Measurements from ENCODE around the gene SDK1. TPM values are rescaled to one million over a fixed set of nuclear protein-coding genes. Genes with fewer than 3 reads are reported as not detected.

Gene SDK1
- total RNA-seq, 2 experiments from 2014 or later, result 0.25 to 0.78 TPM

DNA sequence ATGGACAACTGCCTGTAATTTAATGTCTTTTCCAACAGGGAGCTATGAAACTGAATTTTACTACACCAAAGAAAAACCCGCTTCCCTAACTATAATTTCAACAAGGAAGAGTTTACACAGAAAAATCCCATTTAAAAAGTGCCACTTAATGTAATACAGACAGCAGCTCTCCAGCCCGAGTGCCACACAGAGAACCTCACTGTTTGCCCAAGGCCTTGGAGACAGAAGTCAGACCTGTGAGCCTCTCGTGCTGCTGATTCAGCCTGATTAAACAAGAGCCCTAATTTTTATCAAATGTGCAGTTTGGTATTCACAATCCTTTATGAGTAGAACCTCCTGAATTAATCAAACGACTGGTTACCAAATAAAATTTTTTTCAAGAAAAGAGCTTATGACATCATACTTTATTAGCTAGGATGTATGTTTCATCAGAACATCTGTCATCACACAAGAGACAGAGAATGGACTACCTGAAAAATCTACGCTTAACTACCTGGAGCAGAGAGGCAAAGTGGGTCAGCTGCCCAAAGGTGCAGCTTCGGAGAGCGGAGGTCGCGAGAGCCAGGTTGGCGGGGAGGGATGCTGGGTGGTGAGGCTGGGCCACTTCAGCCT, 543.6 kb downstream of the SDK1 start:
- no peaks in the 10 kb centered on the region for H3K36me3 Mint-ChIP-seq (ENCODE audit: low read depth)
- no peaks in the 10 kb centered on the region for H3K27me3 Mint-ChIP-seq
- no peaks in the 10 kb centered on the region for H3K4me1 Mint-ChIP-seq (ENCODE audit: low read depth)
- ChIA-PET POLR2A (no interaction called here), CTCF (no interaction called here)
- TF ChIP-seq, protein P1, sequence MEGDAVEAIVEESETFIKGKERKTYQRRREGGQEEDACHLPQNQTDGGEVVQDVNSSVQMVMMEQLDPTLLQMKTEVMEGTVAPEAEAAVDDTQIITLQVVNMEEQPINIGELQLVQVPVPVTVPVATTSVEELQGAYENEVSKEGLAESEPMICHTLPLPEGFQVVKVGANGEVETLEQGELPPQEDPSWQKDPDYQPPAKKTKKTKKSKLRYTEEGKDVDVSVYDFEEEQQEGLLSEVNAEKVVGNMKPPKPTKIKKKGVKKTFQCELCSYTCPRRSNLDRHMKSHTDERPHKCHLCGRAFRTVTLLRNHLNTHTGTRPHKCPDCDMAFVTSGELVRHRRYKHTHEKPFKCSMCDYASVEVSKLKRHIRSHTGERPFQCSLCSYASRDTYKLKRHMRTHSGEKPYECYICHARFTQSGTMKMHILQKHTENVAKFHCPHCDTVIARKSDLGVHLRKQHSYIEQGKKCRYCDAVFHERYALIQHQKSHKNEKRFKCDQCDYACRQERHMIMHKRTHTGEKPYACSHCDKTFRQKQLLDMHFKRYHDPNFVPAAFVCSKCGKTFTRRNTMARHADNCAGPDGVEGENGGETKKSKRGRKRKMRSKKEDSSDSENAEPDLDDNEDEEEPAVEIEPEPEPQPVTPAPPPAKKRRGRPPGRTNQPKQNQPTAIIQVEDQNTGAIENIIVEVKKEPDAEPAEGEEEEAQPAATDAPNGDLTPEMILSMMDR (IDR thresholded peaks at IDR 0.05), result no peak
- ATAC-seq, result no peak
- no peaks in the 10 kb centered on the region for H3K9me3 Mint-ChIP-seq
- intact Hi-C loops (cut with micrococcal nuclease), result no loop called here
- no peak for DNase-seq
- no peak overlapping the region for H3K27ac Mint-ChIP-seq
- H3K4me3 Mint-ChIP-seq, result no peak overlapping the region

DNA sequence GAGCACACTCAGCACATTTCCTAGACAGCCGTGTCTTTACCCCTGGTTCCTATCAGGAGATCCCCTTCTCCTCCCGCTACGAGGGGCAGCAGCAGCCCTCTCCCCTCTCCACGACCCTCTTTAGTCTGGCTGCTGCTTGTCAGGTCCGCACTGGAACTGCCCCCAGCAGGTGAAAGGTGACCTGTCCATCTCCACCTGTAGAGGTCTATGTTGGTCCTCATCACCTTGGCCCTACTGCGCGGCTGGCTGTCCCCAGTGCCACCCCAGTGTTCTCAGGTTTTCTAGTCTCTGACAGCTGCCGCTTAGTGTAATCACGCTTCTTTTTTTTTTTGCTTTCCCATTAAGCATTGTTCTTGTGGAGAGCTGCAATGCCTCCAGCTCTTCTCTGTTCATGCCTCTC, 545.7 kb downstream of the SDK1 start:
- ATAC-seq, result no peak
- Mint-ChIP-seq H3K4me1 (ENCODE audit: low read depth) (no peaks in the 10 kb centered on the region), H3K27me3 (peaks cover under 1% of the 10 kb centered on the region), H3K9me3 (no peaks in the 10 kb centered on the region), H3K4me3 (no peak overlapping the region), H3K36me3 (ENCODE audit: low read depth) (no peaks in the 10 kb centered on the region), H3K27ac (no peak overlapping the region)
- no peak for DNase-seq
- intact Hi-C loops (cut with micrococcal nuclease), result no loop called here
- ChIA-PET POLR2A (no interaction called here), CTCF (no interaction called here)
- TF ChIP-seq, protein P1 (IDR thresholded peaks at IDR 0.05), result no peak

DNA sequence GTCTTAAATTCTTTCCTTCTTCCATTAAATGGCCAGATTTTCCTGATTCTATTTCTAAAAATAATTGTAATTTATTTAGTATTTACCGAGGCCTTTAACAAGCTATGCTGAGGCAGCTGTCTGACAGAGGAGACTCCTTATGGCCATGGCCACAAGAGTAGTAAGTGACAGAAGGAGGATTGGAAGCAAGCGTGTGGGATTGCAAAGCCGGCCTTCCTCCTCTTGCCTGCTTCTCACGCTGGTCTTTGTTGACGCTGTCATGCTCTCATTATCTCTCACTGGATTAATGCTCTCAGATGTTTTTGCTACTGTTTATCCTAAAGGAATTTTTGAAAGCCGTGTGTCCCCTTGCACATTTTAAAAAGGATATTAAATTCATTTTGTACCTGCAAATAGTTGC, 546.3 kb downstream of the SDK1 start:
- Mint-ChIP-seq H3K4me1 (ENCODE audit: low read depth) (no peaks in the 10 kb centered on the region), H3K36me3 (ENCODE audit: low read depth) (no peaks in the 10 kb centered on the region), H3K9me3 (no peaks in the 10 kb centered on the region), H3K4me3 (no peak overlapping the region), H3K27ac (no peak overlapping the region), H3K27me3 (peaks cover 2% of the 10 kb centered on the region)
- DNase-seq, result no peak
- intact Hi-C loops (cut with micrococcal nuclease), result no loop called here
- ChIA-PET CTCF (interaction anchor here (1.0 kb wide), 1 partner anchor 13 kb away, joined by 3 read pairs; no protein-coding TSS in a partner anchor), POLR2A (no interaction called here)
- ATAC-seq, result no peak
- TF ChIP-seq, protein P1 (IDR thresholded peaks at IDR 0.05), result no peak

DNA sequence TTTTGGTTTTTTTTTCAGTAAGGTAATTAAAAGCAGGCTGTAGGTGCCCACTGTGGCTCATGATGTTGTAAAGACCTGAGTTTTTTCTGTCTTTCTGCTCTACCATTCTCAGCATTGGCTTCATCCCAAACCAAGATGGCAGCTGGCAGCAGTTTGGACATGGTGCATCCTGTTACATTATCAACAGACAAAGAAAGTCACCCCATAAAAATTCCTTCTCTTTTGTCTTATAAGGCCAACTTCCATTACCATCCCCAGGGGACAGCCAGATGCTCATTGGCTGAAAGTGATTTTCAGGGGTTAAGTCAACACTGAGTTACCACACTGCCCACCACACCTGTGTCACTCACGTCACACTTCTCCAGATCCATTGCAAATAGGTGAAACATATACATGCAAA, 558.4 kb downstream of the SDK1 start:
- Mint-ChIP-seq H3K4me1 (ENCODE audit: low read depth) (peaks cover 7% of the 10 kb centered on the region), H3K4me3 (no peak overlapping the region), H3K27ac (no peak overlapping the region), H3K36me3 (ENCODE audit: low read depth) (no peaks in the 10 kb centered on the region), H3K27me3 (peaks cover 9% of the 10 kb centered on the region), H3K9me3 (peaks cover 2% of the 10 kb centered on the region)
- DNase-seq (no peak), ATAC-seq (no peak)
- ChIA-PET CTCF (no interaction called here), POLR2A (no interaction called here)
- TF ChIP-seq, protein P1 (IDR thresholded peaks at IDR 0.05), result no peak
- intact Hi-C loops (cut with micrococcal nuclease), result no loop called here

DNA sequence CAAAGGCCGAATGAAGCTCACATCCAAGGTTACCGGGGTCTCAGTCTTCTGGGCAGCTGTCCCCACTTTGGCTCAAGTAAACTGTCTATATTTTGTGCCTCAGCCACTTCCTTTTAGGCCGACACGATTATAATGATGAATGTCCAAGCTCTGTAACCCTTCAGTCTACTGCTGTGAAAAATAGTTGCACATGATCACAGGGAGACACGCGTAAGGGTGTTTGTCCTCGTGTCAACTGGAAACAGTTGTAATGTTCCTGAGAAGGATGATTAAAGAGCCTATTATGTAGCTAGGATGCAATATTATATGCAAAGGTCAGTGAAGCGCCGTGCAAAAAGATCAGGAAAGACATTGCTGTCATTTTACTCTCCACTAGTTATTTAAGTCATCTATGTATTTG, 559.9 kb downstream of the SDK1 start:
- no peak overlapping the region for H3K4me3 Mint-ChIP-seq
- POLR2A ChIA-PET, result no interaction called here
- H3K27me3 Mint-ChIP-seq, result peaks cover 9% of the 10 kb centered on the region
- TF ChIP-seq, protein P1 (IDR thresholded peaks at IDR 0.05), result no peak
- ATAC-seq (no peak), DNase-seq (no peak)
- intact Hi-C loops (cut with micrococcal nuclease), result no loop called here
- no peak overlapping the region for H3K27ac Mint-ChIP-seq
- H3K9me3 Mint-ChIP-seq, result peaks cover 2% of the 10 kb centered on the region
- CTCF ChIA-PET, result interaction anchor here (1.3 kb wide), 1 partner anchor 13 kb away, joined by 3 read pairs; no protein-coding TSS in a partner anchor
- peaks cover 7% of the 10 kb centered on the region for H3K4me1 Mint-ChIP-seq (ENCODE audit: low read depth)
- no peaks in the 10 kb centered on the region for H3K36me3 Mint-ChIP-seq (ENCODE audit: low read depth)

Measured in activated CD8-positive, alpha-beta T cell treated with anti-CD3 and anti-CD28 coated beads for 36 hours (primary cell).